Umbilical cord (tissue), 2 donors: ENCODE data around the gene CAPN5. TPM values are rescaled to one million over a fixed set of nuclear protein-coding genes. Genes with fewer than 3 reads are reported as not detected.
"Not testable (repeated sequence)": the region's sequence is repeated elsewhere in the genome, so short reads cannot be mapped to it uniquely, and the experiment has no call there.

ENCODE experiments used
- DNase-seq: peaks from one replicate; pipeline ENCODE4 v3.0.0-alpha.2; 2015; ENCODE audit warnings: low spot score
- total RNA-seq: library from RNA; depleted of rRNA; stranded (reverse); fragments of >200 nt; gene quantifications from one replicate; pipeline ENCODE4 v1.2.3, GENCODE V29; 2014; ENCODE audit warnings: low replicate concordance; ENCODE audit not compliant: insufficient read depth

The CAPN5 gene
- total RNA-seq, 1 donor from 2014 or later: 2.4 TPM

DNA sequence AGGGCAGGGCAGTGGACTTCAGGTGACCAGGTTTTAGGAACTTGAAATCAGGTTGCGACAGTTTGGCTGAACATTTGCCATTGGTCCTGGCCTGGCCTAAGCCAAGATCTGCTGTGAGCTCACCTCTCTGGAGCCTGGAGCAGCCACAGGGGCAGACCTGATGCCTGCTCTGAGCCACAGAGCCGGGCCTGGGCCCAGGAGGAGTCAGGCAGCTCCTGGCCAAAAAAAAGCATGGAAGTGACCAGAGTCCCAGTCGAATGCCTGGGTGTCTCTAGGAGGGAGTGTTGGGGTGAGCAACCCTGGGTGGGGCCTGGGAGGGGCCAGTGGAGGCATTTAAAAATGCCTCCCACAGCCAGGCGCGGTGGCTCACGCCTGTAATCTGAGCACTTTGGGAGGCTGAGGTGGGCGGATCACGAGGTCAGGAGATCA, 29.8 kb downstream of the CAPN5 start:
- DNase-seq: no peak

DNA sequence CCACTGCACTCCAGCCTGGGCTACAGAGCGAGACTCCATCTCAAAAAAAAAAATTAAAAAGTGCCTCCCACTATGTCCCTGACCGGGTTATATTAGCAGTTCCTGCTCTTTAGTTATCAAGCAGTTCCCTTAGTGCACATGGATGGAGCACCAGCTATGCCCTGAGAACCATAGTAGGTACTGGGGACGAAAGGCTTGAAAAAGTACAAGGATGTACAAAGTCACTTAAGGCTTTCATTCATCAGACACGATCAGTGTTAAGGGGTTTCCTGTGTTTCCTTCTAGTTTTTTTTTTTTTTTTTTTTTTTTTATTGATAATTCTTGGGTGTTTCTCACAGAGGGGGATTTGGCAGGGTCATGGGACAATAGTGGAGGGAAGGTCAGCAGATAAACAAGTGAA, 30.4 kb downstream of the CAPN5 start:
- not testable (repeated sequence) for DNase-seq

DNA sequence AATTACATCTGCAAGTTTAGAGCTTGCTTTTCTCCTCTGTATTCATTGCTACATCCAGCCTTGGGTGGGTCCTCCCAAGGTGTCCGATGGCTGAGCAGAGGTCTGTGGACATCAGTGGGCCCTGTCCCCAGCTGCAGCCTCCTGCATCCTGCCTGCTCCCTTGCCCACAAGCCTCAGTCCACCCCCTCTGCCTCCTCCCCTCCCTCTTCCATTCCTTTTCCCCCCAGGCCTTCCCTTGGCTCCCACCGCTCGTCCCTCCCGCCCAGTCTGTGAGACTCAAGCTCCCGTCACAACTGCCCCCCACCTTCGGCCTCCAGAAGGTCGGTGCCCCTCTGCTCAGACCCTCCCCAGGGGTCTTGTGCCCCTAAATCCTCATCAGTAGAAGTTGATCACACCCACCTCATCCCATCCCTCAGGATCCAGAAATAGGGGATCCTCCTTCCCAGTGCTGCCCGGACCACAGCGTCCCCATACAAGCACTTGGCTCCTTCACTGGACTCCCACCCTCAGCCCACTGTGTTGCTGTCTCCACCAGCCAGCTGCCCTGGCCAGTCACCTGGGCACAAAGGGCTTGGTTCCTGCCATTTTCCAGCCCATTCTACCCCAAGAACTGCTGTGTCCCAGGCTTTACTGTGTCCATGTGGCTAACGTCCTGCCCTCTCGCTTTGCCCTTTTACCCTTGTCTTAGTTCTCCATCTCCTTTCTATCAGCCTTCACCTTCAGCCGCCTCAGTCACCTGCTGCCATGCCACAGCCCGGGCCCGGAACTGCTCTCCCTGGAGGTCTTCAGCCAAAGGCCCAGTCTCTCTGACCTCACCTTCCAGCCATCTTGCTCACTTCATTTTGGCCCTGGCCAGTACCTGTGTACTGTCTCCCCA, 33.6 kb downstream of the CAPN5 start:
- DNase-seq: no peak

DNA sequence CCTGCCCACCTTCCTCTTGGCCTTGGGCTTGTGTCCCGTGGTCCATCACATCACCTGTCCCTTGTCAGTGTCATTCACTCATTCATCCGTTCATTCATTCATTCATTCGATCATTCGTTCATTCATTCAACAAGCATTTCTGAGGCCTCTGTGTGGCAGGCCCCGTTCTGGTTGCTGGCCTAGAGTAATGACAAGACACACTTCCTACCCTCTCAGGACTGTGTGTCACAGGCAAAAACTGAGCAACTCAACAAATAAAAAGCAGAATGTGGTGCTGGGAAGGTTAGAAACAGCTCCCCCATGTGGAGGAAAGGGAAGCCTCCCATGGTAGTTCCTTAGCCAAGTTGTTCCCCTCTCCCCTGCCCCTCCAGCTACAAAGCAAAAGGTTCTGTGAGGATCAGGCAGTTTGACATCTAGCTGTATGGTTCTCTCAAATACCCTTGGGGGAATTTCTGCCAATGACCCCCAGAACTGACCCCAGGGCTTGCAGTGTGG, 34.3 kb downstream of the CAPN5 start:
- DNase-seq: no peak

DNA sequence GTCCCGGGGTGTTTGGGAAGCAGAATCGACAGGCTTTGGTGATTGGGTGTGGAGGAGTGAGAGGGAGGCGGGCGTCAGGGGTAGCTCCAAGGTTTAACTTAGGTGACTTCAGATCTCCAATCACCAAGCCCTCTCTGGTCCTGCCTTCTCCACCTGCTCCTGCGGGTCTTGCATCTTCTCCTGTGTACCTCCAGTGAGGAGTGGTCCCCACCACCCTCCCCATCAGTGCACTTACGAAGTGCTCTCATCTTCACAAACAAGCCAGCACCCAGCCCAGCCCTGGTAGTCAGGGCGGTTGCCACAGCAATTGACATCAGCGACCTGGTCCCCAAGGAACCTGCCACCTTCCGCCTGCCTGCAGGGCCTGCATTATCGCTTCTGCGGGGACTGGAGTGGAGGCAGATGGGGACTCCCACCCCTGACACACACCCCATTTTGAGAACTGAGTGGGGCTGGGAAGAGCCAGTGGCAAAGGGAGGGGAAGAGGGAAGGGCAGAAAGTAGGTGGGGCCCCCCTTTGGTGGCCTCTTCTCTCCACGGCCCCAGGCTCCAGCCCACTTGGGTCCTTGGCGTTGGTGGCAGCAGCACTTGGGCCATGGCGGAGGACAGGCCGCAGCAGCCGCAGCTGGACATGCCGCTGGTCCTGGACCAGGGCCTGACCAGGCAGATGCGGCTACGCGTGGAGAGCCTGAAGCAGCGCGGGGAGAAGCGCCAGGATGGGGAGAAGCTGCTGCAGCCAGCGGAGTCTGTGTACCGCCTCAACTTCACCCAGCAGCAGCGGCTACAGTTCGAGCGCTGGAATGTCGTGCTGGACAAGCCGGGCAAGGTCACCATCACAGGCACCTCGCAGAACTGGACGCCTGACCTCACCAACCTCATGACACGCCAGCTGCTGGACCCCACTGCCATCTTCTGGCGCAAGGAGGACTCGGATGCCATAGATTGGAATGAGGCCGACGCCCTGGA, 35.8 kb downstream of the CAPN5 start, which contains the start of gene OMP:
TSS of gene OMP (plus strand) at position 595 of the 965 bp plus-strand sequence. CDS start at position 595, 0 bp downstream.
- DNase-seq: no peak

DNA sequence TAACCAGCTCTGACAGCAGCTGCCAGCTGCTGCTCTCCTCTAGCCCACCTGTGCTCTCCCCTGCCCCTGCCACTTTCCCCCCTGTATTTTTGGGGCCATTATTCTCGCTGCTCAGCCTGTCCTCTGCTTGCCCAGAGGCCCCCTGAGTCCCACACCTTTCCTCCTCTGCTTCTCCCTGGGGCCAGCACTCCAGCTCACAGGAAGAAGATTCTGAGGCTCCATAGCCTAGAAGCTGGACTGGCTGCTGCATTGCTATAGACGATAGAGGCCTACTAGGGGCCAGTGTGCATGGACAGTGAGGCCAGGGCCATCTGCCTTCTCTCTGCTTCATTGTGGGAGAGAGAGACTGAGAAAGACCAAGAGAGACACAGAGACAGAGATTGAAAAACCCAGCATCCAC, 36.5 kb downstream of the CAPN5 start:
- DNase-seq: no peak

DNA sequence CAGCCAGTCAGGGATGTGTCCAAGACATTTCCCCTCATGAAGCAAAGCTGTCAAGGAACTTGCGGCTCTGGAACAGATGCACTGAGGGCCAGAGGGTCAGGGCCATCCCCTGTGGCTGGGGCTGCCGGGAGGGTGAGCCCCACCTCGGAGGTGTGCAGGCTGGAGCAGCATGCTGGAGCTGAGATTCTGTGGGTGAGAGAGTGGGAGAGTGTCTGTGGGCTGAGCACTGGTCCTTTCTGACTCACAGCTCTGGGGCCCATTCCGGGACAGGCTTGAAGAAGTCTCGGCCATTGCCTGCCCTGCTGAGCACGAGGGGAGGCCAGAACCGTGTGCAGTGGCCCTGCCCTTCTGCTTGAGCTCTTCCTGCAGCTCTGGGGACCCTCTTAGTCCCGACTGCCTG, 38.0 kb downstream of the CAPN5 start:
- DNase-seq: peak; percentile 59

DNA sequence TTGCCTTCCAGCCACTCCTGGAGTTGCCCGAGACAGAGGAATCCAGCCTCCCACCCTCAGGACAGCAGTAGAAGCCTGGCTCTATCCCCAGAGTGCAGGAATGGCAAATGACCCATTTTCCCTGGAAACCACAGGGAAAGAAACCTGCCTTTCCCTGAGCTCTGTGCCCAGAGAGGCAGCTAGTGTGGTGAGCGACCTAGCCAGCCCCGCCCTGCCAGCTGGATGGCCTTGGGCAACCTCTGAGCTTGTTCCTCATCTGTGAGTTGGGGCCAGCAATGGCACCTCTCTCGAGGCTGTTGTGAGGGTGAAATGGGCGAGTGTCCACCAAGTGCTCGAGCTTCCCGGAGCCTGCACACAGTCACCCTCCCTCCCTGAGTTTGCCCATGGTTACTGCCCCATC, 39.5 kb downstream of the CAPN5 start:
- no peak for DNase-seq

DNA sequence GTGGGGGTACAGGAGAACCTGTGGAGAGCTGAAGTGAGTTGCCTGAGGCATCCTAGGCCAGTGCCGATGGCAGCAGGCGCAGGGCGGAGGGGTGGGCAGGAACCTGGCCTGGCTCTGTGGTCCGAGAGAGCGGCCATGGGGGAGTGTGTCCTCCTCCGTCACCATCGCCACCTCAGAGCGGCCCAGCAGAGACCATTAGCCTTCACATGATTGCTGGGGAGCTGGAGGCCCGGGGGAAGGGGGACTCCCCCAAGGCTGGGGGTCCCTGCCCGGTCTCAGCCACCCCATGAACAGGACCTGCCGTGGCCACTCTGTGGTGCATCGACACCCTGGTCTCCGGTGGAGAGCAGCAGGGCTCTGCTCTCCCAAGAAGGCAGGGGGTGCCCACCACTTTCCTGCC, 40.0 kb downstream of the CAPN5 start:
- DNase-seq: no peak

DNA sequence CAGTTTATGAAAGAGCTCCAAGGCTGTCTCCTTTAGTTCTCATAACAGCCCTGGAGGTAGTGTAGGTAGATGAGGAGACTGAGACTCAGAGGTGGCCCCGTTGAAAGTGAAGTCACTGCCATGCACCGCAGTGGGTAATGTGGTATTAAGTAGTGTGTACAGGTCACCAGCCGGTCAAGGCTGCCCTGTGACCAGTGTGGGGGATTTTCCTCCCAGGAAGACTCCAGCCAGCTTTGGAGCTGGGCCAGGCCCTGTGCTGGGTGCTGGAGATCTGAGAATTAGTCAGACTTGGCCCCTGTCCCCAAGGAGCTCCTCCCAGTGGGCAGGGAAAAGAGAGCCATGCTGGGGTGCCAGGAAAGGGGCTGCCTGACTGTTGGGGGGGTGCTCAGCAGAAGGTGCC, 41.2 kb downstream of the CAPN5 start:
- peak; percentile 63 for DNase-seq

DNA sequence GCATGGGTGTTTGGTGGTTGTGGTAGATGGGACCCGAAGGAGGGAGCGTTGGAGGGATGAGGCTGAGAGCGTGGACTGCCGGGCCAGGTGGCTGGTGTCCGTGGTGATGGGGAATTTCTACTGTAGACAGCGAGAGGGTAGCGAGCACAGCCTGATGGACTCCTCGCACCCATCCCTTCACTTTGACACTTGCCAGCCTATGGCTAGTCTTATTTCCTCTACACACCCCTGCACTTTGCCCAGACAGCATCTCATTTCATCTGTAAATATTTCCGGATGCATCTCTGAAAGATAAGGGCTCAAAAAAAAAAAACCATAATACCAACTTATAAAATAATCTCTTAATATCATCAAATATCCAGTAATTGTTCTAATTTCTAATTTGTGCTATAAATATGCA, 41.7 kb downstream of the CAPN5 start:
- DNase-seq: no peak

DNA sequence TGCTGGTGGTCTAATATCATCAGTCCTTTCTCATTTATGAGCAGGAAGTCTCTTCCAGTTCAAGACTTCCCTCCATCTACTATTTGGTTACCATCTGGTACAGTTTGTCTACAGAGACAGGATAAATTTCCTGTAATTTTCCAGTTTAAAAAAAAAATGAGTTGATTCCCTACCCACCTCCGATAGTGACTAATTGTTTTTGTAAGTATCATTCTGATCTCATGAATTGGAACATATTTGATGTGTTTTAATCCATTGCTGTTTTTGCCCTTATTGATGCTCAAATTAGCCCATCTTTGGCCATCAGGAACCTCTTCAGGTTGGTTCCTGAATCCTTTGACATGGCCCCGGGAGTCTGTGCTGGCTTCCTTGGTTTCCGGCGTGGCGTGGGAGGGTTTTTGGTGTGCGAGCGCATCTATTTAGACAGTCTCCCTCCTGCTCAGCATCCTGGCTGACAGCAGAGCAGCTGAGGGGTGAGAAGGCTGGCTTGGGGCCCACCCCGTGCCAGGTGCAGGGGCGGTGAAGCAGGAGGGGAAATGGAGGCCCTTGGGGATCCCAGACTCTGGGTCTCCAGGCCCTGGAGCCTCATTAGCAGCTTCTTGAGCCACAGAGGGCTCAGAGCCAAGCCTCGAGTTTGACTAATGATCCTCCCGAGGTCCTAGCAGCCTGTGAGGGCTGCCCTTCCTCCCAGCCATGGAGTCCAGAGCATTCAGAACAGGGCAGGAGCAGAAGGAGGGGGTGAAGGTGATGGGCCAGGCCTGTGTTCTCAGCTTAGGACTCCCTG, 42.7 kb downstream of the CAPN5 start:
- no peak for DNase-seq

DNA sequence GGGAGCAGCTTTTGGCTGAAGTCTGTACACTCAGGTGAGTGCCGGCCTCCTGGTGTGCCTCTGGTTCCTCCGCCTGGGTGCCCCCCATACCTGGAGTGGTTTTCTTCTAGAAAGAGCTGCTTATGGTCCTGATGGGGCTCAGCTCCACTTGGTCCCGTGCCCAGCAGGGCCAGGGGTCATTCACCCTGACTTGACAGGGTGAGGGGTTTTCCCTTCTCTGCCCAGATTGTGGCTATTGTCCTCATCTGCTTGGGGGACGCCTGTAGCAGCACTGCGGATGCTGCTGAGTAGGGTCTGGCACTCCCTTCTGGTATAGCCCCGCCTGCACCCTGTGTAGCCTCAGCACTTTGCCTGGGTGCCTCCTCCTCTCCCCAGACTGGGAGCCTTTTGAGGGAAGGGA, 44.1 kb downstream of the CAPN5 start:
- DNase-seq: no peak

DNA sequence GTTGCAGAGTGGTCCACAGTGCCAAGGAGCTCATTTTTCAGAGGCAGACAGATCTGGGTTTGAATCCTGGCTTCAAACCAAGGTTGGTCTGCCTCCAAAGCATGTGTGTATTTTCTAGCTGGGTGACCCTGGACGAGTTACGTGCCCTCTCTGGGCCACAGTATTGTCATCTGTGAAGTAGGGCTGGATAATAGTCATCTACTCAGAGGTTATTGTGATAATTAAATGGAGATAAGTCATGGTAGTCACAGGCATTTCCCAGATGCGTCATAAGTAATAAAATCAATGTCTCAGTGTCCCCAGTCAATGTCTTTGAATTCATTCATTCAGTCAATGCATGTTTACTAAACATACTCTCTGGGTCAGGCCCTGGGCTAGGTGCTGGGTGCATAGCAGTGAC, 44.5 kb downstream of the CAPN5 start:
- DNase-seq: no peak

DNA sequence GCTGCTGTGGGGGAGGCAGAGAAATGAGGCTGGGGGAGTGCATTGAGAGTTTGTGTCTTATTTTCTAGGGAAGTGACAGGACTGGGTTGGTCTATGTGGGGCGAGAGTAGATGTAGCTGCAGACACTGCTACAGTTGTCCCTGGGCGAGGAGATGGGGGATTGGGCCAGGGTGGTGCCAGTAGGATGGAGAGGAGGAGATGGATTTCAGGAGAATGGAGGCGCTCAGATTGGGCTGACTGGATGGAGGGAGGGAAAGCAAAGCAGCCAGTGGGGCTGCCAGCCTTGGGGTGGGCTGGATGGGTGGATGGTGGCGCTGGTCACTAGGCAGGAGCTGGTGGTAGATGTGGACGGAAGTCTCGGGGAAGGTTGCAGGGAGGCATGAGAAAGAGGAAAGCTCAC, 45.2 kb downstream of the CAPN5 start:
- no peak for DNase-seq

DNA sequence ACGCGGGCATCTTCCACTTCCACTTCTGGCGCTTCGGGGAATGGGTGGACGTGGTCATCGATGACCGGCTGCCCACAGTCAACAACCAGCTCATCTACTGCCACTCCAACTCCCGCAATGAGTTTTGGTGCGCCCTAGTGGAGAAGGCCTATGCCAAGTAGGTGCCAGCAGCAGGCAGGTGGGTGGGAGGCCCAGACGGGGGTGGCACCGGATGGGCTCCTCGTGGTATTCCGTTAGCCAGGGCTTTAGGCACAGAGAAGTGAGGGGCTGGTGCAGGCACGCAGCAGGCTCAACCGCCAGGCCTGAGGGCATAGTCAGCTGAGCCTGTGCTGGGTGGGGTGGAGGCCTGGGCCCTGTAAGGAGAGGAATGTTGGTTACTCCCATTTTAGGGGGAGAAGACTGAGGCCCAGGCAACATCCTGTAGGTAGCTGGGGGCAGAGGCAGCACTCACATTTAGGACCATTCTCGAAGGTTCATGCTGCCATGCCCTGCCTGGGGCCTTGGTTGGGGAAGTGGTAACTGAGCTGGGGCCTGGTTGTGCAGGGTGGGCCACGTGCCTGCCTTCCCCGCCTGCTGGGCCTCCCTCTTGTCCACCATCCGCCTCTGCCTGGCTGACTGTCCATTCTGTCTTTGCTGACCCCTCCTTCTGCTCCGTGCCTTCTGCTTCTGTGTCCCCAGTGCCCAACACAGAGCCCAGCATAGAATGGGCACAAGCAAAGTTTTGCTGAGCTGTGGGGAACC, 46.0 kb downstream of the CAPN5 start:
- DNase-seq: no peak

DNA sequence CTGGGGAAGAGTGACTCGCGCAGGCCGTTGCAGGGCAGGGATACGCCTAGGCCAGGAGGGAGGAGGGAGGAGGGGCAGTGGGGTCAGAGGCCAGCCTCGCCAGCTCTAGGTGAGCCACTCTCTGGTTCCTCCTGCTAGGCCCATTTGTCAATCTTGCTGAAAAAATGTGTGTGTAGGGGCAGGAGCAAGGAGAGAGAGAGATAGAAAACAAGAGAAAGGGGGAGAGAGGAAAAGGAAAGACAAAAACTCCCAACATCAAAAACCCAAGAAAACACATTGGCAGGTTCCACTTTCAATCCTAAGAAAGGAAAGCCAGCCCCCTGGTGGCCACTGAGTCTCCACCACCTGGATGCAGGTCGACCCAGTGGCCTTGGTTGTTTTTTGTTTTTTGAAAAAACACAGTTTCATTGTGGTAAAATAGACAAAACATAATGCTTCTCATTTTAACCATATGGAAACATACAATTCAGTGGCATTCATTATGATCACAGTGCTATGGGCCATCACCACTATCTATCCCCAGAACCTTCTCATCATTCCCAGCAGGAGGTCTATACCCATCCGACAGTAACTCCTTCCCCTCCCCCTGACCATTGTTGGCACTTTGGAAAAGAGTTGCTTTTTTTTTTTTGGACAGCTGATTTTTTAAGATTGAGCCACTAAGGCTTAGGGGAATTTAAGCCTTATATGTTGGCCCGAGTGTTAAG, 46.8 kb downstream of the CAPN5 start:
- peak; percentile 34 for DNase-seq

DNA sequence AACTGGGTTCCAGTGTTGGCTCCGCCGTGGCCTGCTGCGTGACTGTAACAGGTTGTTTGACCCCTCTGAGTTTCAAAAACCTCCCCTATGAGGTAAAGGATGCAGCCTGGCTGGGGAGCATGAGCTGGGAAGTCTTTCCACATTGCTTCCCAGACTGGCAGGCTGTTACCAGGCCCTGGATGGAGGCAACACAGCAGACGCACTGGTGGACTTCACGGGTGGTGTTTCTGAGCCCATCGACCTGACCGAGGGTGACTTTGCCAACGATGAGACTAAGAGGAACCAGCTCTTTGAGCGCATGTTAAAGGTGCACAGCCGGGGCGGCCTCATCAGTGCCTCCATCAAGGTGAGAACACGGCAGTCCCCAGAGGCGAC, 47.3 kb downstream of the CAPN5 start:
- DNase-seq: no peak

DNA sequence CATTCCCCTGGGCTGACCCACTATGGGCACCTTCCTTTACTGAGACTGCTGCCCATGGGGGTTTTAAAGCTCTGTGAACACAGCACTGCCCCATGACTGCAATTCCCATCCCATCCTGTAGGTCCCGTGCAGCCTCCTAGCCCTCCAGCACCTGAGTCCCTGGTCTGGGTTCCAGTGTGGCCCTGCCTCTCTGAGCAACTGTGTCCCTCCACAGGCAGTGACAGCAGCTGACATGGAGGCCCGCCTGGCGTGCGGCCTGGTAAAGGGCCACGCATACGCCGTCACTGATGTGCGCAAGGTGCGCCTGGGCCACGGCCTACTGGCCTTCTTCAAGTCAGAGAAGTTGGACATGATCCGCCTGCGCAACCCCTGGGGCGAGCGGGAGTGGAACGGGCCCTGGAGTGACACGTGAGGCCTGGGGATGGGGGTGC, 48.4 kb downstream of the CAPN5 start:
- no peak for DNase-seq

DNA sequence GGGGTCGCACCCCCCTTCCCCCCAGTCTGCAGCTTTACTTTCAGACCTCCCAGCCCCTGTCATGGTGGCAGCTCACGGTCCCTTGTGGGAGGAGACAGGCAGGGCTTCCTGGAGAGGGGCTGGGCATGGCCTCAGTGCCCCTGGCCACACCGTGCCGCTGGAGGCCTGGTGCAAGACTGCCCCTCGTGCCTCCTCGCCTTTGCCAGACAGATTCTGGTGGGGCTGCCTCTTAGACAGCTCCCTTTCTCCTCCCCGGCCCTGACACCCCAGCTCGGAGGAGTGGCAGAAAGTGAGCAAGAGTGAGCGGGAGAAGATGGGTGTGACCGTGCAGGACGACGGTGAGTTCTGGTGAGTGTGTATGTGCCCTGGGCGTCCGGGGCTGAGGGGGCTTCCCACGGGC, 49.2 kb downstream of the CAPN5 start:
- DNase-seq: no peak
